ENCODE measurements around the gene OTULIN.
A peak's percentile ranks its signal among the peaks of the same experiment; 100 is the strongest.

OTULIN gene

DNA sequence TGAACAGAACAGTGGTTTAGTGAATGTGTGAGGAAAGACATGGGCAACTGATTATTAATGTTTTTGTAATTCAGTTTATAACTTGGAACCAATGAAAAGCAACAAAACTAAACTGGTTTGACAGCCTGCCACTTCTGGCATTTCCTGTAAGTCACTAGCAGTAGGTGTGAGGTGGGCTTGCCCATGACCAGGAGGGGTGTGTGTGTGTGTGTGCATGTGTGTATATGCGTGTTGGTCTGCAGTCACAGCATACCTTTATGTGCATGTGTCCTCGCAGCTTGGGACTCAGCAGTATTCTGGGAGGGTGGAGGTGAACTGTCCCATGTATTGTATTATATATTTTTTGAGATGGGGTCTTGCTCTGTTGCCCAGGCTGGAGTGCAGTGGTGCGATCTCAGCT lies 32.3 kb downstream of the OTULIN start:
- H3K4me3 Mint-ChIP-seq, result no peak overlapping the region
- H3K4me1 Mint-ChIP-seq (ENCODE audit: low read depth), result peaks cover 42% of the 10 kb centered on the region
- peaks cover 78% of the 10 kb centered on the region for H3K36me3 Mint-ChIP-seq (ENCODE audit: low read depth)
- H3K27ac Mint-ChIP-seq, result peak overlapping the region; percentile 17
- H3K9me3 Mint-ChIP-seq, result no peaks in the 10 kb centered on the region
- no peaks in the 10 kb centered on the region for H3K27me3 Mint-ChIP-seq (ENCODE audit: low read depth)
- DNase-seq (ENCODE audit: low spot score), result no peak

DNA sequence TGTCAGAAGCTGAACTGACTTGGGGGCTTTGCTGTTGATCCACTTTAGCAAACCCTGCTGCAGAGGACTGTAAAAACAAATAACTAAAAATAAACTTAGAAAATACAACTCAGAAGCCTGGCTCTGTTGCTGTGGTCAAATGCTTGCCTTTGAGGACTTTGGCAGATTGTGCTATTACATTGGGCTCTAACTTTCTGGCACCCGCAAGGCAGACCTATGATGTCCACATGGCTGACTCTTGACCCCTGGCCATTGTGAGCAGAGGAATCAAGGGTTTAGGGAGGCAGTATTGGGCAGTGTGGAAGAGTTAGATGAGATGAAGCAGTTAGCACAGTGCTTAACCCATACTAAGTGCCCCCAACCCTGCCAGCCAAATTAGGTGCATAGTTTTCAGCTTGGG lies 34.0 kb downstream of the OTULIN start:
- Mint-ChIP-seq H3K27ac (no peak overlapping the region), H3K36me3 (ENCODE audit: low read depth) (peaks cover 81% of the 10 kb centered on the region), H3K27me3 (ENCODE audit: low read depth) (no peaks in the 10 kb centered on the region), H3K4me3 (no peak overlapping the region), H3K4me1 (ENCODE audit: low read depth) (peaks cover 54% of the 10 kb centered on the region), H3K9me3 (no peaks in the 10 kb centered on the region)
- no peak for DNase-seq (ENCODE audit: low spot score)

DNA sequence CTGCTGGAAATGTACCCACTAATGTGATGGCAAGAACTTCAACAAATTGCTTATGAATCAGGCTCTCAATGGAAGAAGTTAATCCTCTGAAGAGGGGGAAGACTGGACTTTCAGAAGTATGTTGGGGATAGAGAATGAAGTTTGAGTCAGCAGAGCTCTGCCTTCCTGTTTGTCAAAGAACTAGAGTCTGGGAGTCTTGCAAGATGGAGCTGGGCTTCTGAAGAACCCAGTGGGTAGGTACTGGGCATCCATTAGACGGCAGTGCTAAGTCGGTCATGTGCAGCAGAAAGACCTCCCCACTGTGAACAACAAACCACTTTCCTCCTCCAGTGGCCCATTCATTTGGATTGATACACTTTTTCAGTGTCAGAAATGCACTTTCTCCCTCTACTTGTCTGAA lies 34.6 kb downstream of the OTULIN start:
- Mint-ChIP-seq H3K27ac (peak overlapping the region; percentile 15), H3K4me3 (no peak overlapping the region), H3K4me1 (ENCODE audit: low read depth) (peaks cover 59% of the 10 kb centered on the region), H3K27me3 (ENCODE audit: low read depth) (no peaks in the 10 kb centered on the region), H3K36me3 (ENCODE audit: low read depth) (peaks cover 80% of the 10 kb centered on the region), H3K9me3 (no peaks in the 10 kb centered on the region)
- no peak for DNase-seq (ENCODE audit: low spot score)

DNA sequence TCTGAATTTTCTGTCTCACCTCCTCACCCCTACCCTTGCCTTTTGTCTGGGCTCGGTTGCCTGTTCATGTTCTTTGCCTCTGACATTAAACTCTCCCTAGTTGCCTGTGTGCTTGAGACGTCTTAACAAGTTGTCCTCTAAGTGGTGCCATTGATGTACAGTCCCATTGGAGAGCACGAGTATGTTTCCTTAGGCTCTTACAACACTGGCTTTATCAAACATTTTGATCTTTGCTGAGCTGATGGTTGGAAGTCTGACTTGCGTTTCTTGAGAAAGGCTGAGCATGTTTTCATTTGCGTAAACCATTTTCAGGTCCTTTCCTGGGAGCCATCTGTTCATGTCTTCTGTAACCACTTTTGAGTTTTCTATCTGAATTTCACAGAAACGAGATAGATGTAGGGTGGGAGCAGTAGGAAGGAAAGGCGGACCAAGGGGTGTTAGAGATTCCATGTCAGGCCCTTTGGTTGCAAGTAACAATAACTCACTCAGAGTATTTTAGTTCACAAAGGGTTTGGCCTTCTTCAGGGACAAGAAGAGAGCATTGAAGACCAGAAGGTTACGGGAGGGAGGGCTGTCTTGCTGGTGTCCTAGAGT lies 35.4 kb downstream of the OTULIN start:
- H3K9me3 Mint-ChIP-seq, result no peaks in the 10 kb centered on the region
- DNase-seq (ENCODE audit: low spot score), result no peak
- H3K4me1 Mint-ChIP-seq (ENCODE audit: low read depth), result peaks cover 66% of the 10 kb centered on the region
- H3K27me3 Mint-ChIP-seq (ENCODE audit: low read depth), result no peaks in the 10 kb centered on the region
- H3K27ac Mint-ChIP-seq, result peak overlapping the region; percentile 62
- H3K4me3 Mint-ChIP-seq, result no peak overlapping the region
- H3K36me3 Mint-ChIP-seq (ENCODE audit: low read depth), result peaks cover 83% of the 10 kb centered on the region

DNA sequence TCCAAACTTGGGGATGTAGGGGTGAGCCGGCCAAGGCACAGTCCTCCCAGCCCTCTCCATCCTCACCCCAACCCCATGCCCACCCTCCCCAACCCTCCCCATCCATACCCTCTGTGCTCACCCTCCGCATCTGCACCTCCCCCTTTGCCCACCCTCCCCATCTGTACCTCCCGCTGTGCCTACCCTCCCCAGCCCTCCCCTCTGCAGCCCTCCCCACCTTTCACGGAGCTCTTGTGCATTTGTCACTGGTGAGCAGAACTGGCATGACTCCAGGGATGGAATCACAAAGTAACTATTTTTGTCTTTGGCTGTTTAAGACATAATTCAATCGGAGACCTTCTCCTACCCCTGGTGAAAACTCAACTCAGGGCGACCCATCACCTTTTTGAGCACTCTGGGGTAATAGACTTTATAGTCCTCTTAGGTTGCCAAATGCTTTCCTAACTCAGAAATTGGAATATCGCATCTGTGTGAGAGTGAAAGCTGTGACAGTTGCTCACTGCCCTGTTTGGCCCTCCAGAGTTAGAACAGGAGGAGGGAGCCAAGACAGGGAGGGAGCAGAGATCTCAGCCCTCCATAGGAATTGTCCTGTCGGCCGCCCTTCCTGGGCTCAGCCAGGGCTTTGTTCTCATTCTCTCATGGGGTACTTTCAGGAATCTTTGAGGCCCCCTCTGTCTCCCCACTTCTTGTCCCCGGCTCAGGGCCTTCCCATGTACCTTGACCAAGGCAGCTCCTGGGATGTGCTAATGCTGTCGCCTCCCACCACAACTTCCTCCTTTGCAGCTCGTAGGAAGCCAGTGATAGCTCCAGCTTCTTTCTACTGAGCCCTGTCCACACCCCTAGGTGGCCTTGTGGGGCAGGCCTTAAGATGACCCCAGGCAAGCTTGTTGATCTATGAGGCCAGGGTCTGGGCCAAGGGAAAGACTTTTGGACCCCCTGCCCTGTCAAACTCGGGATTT lies 36.2 kb downstream of the OTULIN start:
- no peaks in the 10 kb centered on the region for H3K27me3 Mint-ChIP-seq (ENCODE audit: low read depth)
- H3K4me3 Mint-ChIP-seq, result no peak overlapping the region
- H3K4me1 Mint-ChIP-seq (ENCODE audit: low read depth), result peaks cover 70% of the 10 kb centered on the region
- H3K27ac Mint-ChIP-seq, result peak overlapping the region; percentile 75
- H3K9me3 Mint-ChIP-seq, result no peaks in the 10 kb centered on the region
- peaks cover 86% of the 10 kb centered on the region for H3K36me3 Mint-ChIP-seq (ENCODE audit: low read depth)
- no peak for DNase-seq (ENCODE audit: low spot score)

DNA sequence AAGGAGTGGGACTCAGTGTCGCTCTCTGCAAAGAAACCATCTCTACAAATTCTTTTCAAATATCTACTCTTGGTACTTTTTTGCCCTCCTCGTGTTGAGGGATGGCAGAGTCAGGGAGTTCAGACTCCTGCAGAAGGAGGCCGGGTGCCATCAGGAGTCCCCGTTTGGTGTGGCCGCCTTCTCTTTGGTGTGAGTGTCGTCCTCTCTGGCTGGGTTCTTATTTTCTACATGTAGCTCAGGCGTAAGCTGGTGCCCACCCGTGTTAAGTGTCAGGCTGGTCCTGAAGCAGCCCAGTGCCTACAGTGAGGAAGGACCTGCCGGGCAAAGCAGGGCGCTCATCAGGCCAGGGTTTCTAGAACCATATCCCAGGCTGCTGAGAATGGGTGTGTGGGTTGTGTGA lies 37.0 kb downstream of the OTULIN start:
- peaks cover 70% of the 10 kb centered on the region for H3K4me1 Mint-ChIP-seq (ENCODE audit: low read depth)
- peak overlapping the region; percentile 75 for H3K27ac Mint-ChIP-seq
- no peak overlapping the region for H3K4me3 Mint-ChIP-seq
- peaks cover 84% of the 10 kb centered on the region for H3K36me3 Mint-ChIP-seq (ENCODE audit: low read depth)
- no peaks in the 10 kb centered on the region for H3K27me3 Mint-ChIP-seq (ENCODE audit: low read depth)
- DNase-seq (ENCODE audit: low spot score), result no peak
- no peaks in the 10 kb centered on the region for H3K9me3 Mint-ChIP-seq

DNA sequence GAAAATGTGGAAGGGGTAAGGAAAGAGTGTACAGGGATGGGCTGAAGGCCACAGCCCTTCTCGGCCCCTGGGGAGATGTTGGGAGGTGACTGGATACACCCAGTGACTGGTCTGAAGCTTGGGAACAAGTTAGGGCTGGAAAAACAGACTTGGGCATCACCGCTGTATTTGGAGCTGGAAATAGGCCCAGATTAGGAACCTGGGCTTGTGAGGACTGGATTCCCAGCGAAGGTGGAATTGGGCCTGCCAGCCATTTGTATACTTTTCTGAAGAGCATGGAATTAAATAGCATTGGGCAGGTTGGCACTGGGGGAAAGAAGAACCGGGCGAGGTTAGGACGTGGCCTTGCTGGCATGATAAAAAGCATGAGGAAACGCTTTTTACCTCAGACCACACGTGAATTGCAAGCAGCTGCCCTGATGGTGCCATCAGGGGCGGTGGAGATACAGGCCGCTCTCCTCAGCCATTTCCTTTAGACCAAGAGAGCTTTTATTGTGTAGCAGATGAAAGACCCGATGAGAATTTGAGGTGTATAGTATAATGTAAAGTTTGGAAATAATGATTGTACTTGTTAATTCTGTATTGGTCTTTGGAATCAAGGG lies 37.8 kb downstream of the OTULIN start:
- no peaks in the 10 kb centered on the region for H3K27me3 Mint-ChIP-seq (ENCODE audit: low read depth)
- no peaks in the 10 kb centered on the region for H3K9me3 Mint-ChIP-seq
- peak overlapping the region; percentile 75 for H3K27ac Mint-ChIP-seq
- H3K36me3 Mint-ChIP-seq (ENCODE audit: low read depth), result peaks cover 85% of the 10 kb centered on the region
- H3K4me1 Mint-ChIP-seq (ENCODE audit: low read depth), result peaks cover 77% of the 10 kb centered on the region
- H3K4me3 Mint-ChIP-seq, result no peak overlapping the region
- DNase-seq (ENCODE audit: low spot score), result no peak

DNA sequence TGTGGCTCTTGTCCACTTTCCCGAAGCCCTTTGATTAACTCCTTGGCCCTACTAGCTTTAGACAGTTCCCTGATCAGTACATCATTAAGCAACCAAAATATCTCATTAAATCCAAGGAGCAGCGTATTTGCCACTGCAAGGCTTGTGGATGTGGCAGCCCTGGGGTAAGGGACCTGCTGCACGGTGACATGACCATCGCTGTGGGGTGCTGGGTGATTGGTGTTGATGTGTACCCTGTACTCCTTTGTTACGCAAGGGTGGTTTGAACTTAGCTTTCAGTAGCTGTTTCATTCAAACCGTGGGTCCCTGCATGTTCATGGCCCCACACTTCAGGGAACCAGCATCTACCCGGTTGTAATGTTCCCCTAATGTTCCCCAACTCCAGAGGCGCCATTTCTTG lies 41.0 kb downstream of the OTULIN start:
- Mint-ChIP-seq H3K27me3 (ENCODE audit: low read depth) (no peaks in the 10 kb centered on the region), H3K36me3 (ENCODE audit: low read depth) (peaks cover 89% of the 10 kb centered on the region), H3K27ac (peak overlapping the region; percentile 100), H3K4me1 (ENCODE audit: low read depth) (peaks cover 81% of the 10 kb centered on the region), H3K4me3 (peak overlapping the region; percentile 92), H3K9me3 (no peaks in the 10 kb centered on the region)
- DNase-seq (ENCODE audit: low spot score), result no peak

DNA sequence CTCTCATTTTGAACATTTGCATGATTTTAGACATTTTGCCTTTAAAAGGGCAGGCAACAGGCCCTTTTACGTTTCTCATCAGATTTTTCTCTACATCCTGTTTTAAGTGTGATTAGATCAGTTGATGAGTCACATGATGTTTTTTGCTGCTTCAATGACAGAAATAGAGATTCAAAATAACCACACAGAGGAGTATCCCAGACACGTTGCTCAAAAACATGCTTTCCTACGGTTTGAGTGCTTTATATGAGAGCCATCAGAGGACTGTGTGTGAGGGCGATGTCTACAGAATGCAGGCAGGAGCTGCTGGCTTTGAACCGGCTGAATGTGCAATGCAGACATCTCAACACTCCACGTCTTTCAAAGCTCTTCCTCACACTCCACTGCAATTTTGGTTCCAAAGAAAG lies 42.1 kb downstream of the OTULIN start:
- peak; percentile 57 for DNase-seq (ENCODE audit: low spot score)
- Mint-ChIP-seq H3K27me3 (ENCODE audit: low read depth) (no peaks in the 10 kb centered on the region), H3K27ac (peak overlapping the region; percentile 100), H3K36me3 (ENCODE audit: low read depth) (peaks cover 92% of the 10 kb centered on the region), H3K9me3 (no peaks in the 10 kb centered on the region), H3K4me1 (ENCODE audit: low read depth) (peaks cover 73% of the 10 kb centered on the region), H3K4me3 (peak overlapping the region; percentile 92)

DNA sequence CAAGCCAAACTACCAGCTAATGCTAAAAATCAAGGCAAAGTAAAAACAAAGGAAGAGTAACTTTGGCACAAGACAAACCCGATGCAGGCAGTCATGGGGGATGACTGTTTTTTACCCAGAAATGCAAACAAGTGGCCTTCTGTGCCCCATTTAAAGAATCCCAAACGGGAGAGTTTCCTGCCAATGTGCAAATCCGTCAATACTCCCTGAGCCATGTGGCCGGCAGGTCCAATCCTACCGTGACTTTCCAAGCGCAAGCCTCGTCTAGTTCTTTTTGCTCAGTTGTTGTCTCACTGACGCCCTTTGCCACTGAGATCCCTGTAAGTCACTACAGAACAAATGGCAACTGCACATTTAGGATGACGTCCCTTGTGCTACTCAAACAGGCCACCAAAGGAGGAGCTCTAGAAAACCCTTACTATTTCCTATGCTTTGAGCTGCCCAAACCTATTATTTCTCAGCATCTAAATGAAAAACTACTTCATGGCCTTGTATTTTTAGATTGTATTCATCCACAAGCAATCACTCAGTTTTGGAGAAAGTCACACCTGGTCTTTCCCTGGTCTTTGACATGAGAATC lies 43.4 kb downstream of the OTULIN start:
- peak overlapping the region; percentile 58 for H3K4me3 Mint-ChIP-seq
- no peaks in the 10 kb centered on the region for H3K27me3 Mint-ChIP-seq (ENCODE audit: low read depth)
- H3K4me1 Mint-ChIP-seq (ENCODE audit: low read depth), result peaks cover 67% of the 10 kb centered on the region
- peaks cover 92% of the 10 kb centered on the region for H3K36me3 Mint-ChIP-seq (ENCODE audit: low read depth)
- no peak for DNase-seq (ENCODE audit: low spot score)
- H3K27ac Mint-ChIP-seq, result peak overlapping the region; percentile 100
- no peaks in the 10 kb centered on the region for H3K9me3 Mint-ChIP-seq

DNA sequence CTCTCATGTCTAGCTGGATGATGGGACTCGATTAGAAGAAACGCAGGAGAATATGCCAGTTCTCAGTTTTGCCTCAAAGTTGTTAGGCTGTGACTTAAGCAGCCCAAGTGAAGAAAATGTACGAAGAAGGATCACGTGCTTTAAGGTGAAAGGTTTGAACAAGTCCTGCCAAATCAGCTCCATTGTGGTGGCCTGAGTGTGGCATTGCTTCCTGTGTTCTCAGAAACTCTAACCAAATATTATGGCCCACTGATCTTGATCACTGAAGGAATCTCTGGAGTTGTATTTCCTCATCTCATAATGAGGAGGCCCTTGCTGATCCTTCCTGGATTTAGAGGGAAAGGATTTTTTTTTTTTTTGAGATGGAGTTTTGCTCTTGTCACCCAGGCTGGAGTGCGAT lies 44.0 kb downstream of the OTULIN start:
- Mint-ChIP-seq H3K9me3 (no peaks in the 10 kb centered on the region), H3K4me1 (ENCODE audit: low read depth) (peaks cover 60% of the 10 kb centered on the region), H3K27me3 (ENCODE audit: low read depth) (no peaks in the 10 kb centered on the region), H3K4me3 (peak overlapping the region; percentile 58), H3K36me3 (ENCODE audit: low read depth) (peaks cover 87% of the 10 kb centered on the region), H3K27ac (peak overlapping the region; percentile 100)
- no peak for DNase-seq (ENCODE audit: low spot score)

DNA sequence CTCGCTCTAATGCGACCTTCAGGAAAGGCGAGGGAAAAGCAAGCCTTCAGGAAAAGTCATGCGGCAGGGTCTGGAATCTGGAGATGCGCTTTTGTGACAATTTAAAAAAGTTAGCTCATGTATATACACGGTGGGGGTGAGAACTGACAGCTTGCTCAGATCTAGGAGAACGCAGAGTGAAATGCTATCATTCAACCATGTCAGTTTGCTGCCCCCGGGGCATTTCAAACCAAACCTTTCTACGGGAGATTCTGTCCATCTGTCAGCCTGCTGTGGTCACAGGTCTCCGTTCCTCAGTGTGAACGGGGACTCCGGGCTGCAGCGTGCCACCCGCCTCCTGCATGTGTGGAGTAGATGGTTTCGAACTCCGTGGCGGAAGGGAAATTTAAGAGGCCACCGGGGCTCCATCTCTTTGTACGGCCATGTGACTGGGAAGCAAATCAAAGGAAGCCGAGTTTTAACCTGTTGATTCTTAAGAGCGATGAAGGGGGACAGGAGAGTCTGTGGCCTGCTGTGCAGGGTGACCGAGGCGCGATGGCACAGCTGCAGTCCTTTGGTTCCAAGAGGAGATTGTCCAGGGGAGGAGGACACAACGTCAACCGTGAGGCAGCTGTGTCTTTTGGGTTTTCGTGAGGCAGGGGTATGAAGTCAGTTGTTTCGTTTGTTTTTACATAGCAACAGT lies 45.9 kb downstream of the OTULIN start:
- peaks cover 88% of the 10 kb centered on the region for H3K36me3 Mint-ChIP-seq (ENCODE audit: low read depth)

DNA sequence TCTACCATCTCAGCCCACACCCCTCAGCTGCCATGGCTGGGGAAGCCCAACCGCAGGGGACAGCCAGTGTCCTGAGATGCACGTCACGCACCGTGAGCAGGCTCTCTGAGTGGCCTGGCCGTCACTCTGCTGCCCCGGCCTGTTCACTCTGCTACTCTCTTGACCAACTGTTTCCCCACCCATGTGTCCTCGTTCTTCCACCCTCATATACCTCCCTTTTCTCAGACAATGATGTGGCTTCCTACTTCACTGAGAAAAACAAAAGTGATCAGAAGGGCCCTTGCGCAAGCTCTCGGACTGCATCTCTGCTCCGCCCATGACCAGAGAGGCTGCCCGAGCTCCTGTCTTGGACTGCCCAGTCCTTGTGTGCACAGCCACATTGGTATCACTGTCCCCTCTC lies 47.6 kb downstream of the OTULIN start:
- Mint-ChIP-seq H3K4me3 (no peak overlapping the region), H3K4me1 (ENCODE audit: low read depth) (peaks cover 26% of the 10 kb centered on the region), H3K9me3 (no peaks in the 10 kb centered on the region), H3K27me3 (ENCODE audit: low read depth) (no peaks in the 10 kb centered on the region), H3K27ac (peak overlapping the region; percentile 22), H3K36me3 (ENCODE audit: low read depth) (peaks cover 87% of the 10 kb centered on the region)
- no peak for DNase-seq (ENCODE audit: low spot score)

More for the DNA sequence above, 45.9 kb downstream of the OTULIN start:
- Mint-ChIP-seq H3K9me3 (no peaks in the 10 kb centered on the region), H3K27ac (no peak overlapping the region), H3K27me3 (ENCODE audit: low read depth) (no peaks in the 10 kb centered on the region), H3K4me3 (no peak overlapping the region), H3K4me1 (ENCODE audit: low read depth) (peaks cover 43% of the 10 kb centered on the region)
- no peak for DNase-seq (ENCODE audit: low spot score)
